Endothelial cell of umbilical vein (primary cell): ENCODE data around the gene ETHE1. TPM values are rescaled to one million over a fixed set of nuclear protein-coding genes. Genes with fewer than 3 reads are reported as not detected.

Experiments
- BruUV-seq: library from RNA; stranded (reverse); fragments of 400-500 nt; replicated peaks from 2 replicates; lab custom pipeline; 2021; lab: Mats Ljungman, UMichigan
- CTCF ChIA-PET: fragments of 300-600, 350-600 bp; sonication (Branson Sonifier 250); formaldehyde crosslinking; loops from one replicate; lab custom pipeline; 2021; ENCODE audit warnings: antibody characterized with exemption, inconsistent platforms; lab: Charles Lee
- POLR2A ChIA-PET: fragments of 300-600, 350-600 bp; sonication (Branson Sonifier 250); formaldehyde crosslinking; loops from one replicate; lab custom pipeline; 2021; ENCODE audit warnings: antibody characterized with exemption, inconsistent platforms; lab: Charles Lee
- DNase-seq: peaks from one replicate; pipeline ENCODE4 v3.0.0-alpha.2; 2011; ENCODE audit warnings: low read depth, low spot score
- FAIRE-seq: peaks from 2 replicates; lab custom pipeline; 2011; peaks lifted over from hg19 to GRCh38; lab: Jason Lieb, UNC
- H2AFZ ChIP-seq: 2 replicates; pipeline ENCODE4 v1.6.0; 2012; ENCODE audit warnings: low read depth, low read length, control low read depth, inconsistent platforms
- H3K27ac ChIP-seq: 2 replicates; pipeline ENCODE4 v1.5.1; 2011; ENCODE audit warnings: low read depth, mild to moderate bottlenecking, control low read depth, low read length, moderate library complexity; ENCODE audit not compliant: insufficient read depth
- H3K27me3 ChIP-seq, 2 experiments: 2 replicates each; pipeline versions ENCODE4 v1.6.0 to v1.6.1; 2011; ENCODE audit warnings: low read length in 2 of 2, mixed read lengths in 1 of 2; ENCODE audit not compliant: control insufficient read depth in 2 of 2, insufficient read depth in 2 of 2
- H3K36me3 ChIP-seq, 2 experiments: 2 replicates in 1 of 2; 3 replicates in 1 of 2; pipeline ENCODE4 v1.5.1; 2011; ENCODE audit warnings: low read length in 2 of 2, mild to moderate bottlenecking in 1 of 2, moderate library complexity in 1 of 2; ENCODE audit not compliant: control insufficient read depth in 2 of 2, insufficient read depth in 2 of 2; ENCODE audit errors: extremely low read depth in 1 of 2
- H3K4me1 ChIP-seq: 3 replicates; pipeline ENCODE4 v1.5.1; 2011; ENCODE audit warnings: mild to moderate bottlenecking, low read length; ENCODE audit not compliant: control insufficient read depth, insufficient read depth; ENCODE audit errors: extremely low read depth
- H3K4me2 ChIP-seq: 2 replicates; pipeline ENCODE4 v1.6.1; 2011; ENCODE audit warnings: low read length, control low read depth, mixed read lengths; ENCODE audit not compliant: insufficient read depth
- H3K4me3 ChIP-seq, 3 experiments: fragments of 200-600 bp in 1 of 3; sonication (generic), shearing (Covaris generic) in 1 of 3; replicated peaks in 1 of 3; 2 replicates each; pipeline ENCODE4 v1.5.1; 2011 to 2016; ENCODE audit warnings: control low read depth in 3 of 3, low read length in 3 of 3, mild to moderate bottlenecking in 2 of 3, inconsistent platforms in 1 of 3, low read depth in 1 of 3, moderate library complexity in 1 of 3; ENCODE audit not compliant: insufficient read depth in 1 of 3
- H3K79me2 ChIP-seq: 2 replicates; pipeline ENCODE4 v1.6.0; 2012; ENCODE audit warnings: low read length, inconsistent platforms; ENCODE audit not compliant: control insufficient read depth, insufficient read depth
- H3K9ac ChIP-seq: replicated peaks from 2 replicates; pipeline ENCODE3; 2011; ENCODE audit warnings: low read length, control low read depth; ENCODE audit not compliant: insufficient read depth; ENCODE audit errors: extremely low read depth
- H3K9me1 ChIP-seq: replicated peaks from 3 replicates; pipeline ENCODE4 v1.6.0; 2011; ENCODE audit warnings: mild to moderate bottlenecking, low read length; ENCODE audit not compliant: control insufficient read depth, insufficient read depth; ENCODE audit errors: extremely low read depth
- H3K9me3 ChIP-seq: replicated peaks from 2 replicates; pipeline ENCODE4 v1.5.1; 2012; ENCODE audit warnings: low read length, inconsistent platforms; ENCODE audit not compliant: control insufficient read depth, insufficient read depth
- H4K20me1 ChIP-seq: replicated peaks from 2 replicates; pipeline ENCODE3; 2011; ENCODE audit warnings: mild to moderate bottlenecking, low read length; ENCODE audit not compliant: control insufficient read depth, insufficient read depth; ENCODE audit errors: extremely low read depth
- EZH2 ChIP-seq: IDR thresholded peaks from 2 replicates; pipeline ENCODE4 v1.6.1; 2012; ENCODE audit warnings: borderline replicate concordance, low read depth, mild to moderate bottlenecking, moderate library complexity, low read length, inconsistent platforms; ENCODE audit not compliant: severe bottlenecking
- FOS ChIP-seq: IDR thresholded peaks from 2 replicates; pipeline ENCODE4 v1.6.1; 2011; ENCODE audit warnings: mild to moderate bottlenecking, low read length, moderate library complexity, borderline replicate concordance; ENCODE audit not compliant: insufficient read depth
- GATA2 ChIP-seq: IDR thresholded peaks from 2 replicates; pipeline ENCODE4 v1.7.0; 2011; ENCODE audit warnings: low read depth, mild to moderate bottlenecking, moderate library complexity, mixed read lengths, low read length; ENCODE audit not compliant: insufficient read length, insufficient read depth
- JUN ChIP-seq: IDR thresholded peaks from 2 replicates; pipeline ENCODE4 v1.6.1; 2011; ENCODE audit warnings: borderline replicate concordance, low read depth; ENCODE audit not compliant: insufficient read length, insufficient read depth
- MYC ChIP-seq: IDR thresholded peaks from one replicate; pipeline ENCODE4 v1.6.1; 2011; ENCODE audit warnings: mild to moderate bottlenecking, low read depth, low read length
- POLR2A ChIP-seq: IDR thresholded peaks from 2 replicates; pipeline ENCODE4 v1.6.1; 2012; ENCODE audit warnings: low read depth, mild to moderate bottlenecking, control low read depth, low read length
- POLR2AphosphoS5 ChIP-seq: IDR thresholded peaks from 2 replicates; pipeline ENCODE4 v1.6.1; 2012; ENCODE audit warnings: low read depth, mild to moderate bottlenecking, control low read depth, low read length, moderate library complexity; ENCODE audit not compliant: insufficient read depth
- dilution Hi-C: fragments of 300-500 bp; cut with MboI; formaldehyde crosslinking; loops from one replicate; pipeline ENCODE4 v1.15.0; 2019; ENCODE audit warnings: low sequenced_read_pairs; ENCODE audit not compliant: extremely low pct_ligation_motif_present
- intact Hi-C: fragments of 100-400 bp; cut with micrococcal nuclease; formaldehyde crosslinking; loops from one replicate; pipeline ENCODE4 v1.10.0; 2022
- polyA plus RNA-seq, 4 experiments: library from polyadenylated mRNA; depleted of rRNA in 3 of 4; stranded (reverse) in 3 of 4; unstranded in 1 of 4; fragments of >200 nt; gene quantifications; 2 replicates each; pipeline versions ENCODE4 v1.2.1 to v1.2.3, GENCODE V29; 2011 to 2012; ENCODE audit warnings: missing spikeins in 1 of 4
- total RNA-seq: library from RNA; stranded (reverse); gene quantifications from 2 replicates; pipeline ENCODE4 v1.2.3, GENCODE V29; 2021
- TF ChIP-seq, protein P1 (sequence below), 2 donors: IDR thresholded peaks; 1 replicate in 1 of 2; 2 replicates in 1 of 2; pipeline ENCODE4 v1.5.1; 2011; ENCODE audit warnings: low read length in 2 of 2, mild to moderate bottlenecking in 2 of 2, moderate library complexity in 2 of 2, control low read depth in 1 of 2, inconsistent platforms in 1 of 2, low read depth in 1 of 2; ENCODE audit not compliant: insufficient read depth in 1 of 2; ENCODE audit errors: extremely low read depth in 1 of 2
- TF ChIP-seq, protein P2 (sequence below): IDR thresholded peaks from 2 replicates; pipeline ENCODE4 v1.6.1; 2011; ENCODE audit not compliant: insufficient read depth, insufficient read length

Gene ETHE1
- total and polyA plus RNA-seq, 2 donors (not counting 3 experiments of a cell fraction or from before 2014, with no cell fraction given): 34.5 to 124 TPM

DNA sequence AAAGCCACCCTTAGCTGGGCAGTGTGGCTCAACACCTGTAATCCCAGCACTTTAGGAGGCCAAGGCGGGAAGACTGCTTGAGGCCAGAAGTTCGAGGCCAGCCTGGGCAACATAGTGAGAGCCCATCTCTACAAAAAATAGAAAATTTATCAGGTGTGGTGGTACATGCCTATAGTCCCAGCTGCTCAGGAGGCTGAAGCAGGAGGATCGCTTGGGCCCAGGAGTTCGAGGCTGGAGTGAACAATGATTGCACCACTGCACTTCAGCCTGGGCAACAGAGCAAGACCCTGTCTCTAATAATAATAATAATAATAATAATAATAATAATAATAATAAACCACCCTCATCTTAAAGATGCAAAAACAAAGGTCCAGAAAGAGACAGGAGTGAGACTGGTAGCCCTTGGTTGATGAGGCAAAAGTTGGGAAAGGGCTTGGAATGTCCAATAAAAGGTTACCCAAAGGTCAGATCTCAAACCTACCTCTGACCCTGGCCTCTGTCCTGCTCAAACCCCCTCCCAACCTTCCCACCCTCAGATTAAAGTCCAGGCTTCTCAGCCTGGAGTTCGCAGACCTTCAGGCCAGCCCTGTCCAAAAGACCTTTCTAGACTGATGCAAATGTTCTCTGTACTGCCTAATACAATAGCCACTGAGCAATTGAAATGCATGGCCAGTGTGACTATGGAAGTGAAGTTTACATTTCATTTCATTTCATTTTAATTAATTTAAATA lies 15.1 kb upstream of the ETHE1 start:
- Histone ChIP-seq H3K36me3 (peaks cover 5 to 30% of the 10 kb centered on the region in 2 experiments), H3K4me3 (no peak overlapping the region)

More for the DNA sequence above, 15.1 kb upstream of the ETHE1 start:
- CTCF ChIA-PET: interaction anchor here (0.8 kb wide), 1 partner anchor 13 kb away, joined by 4 read pairs; no protein-coding TSS in a partner anchor
- Histone ChIP-seq H3K27ac (no peak overlapping the region), H2AFZ (no peak overlapping the region), H3K4me1 (no peaks in the 10 kb centered on the region), H3K4me2 (no peak overlapping the region), H3K9ac (no peak overlapping the region), H3K9me1 (no peaks in the 10 kb centered on the region), H3K9me3 (no peaks in the 10 kb centered on the region), H3K79me2 (no peaks in the 10 kb centered on the region), H3K27me3 (no peaks in the 10 kb centered on the region), H4K20me1 (no peaks in the 10 kb centered on the region)
- TF ChIP-seq, protein P1, sequence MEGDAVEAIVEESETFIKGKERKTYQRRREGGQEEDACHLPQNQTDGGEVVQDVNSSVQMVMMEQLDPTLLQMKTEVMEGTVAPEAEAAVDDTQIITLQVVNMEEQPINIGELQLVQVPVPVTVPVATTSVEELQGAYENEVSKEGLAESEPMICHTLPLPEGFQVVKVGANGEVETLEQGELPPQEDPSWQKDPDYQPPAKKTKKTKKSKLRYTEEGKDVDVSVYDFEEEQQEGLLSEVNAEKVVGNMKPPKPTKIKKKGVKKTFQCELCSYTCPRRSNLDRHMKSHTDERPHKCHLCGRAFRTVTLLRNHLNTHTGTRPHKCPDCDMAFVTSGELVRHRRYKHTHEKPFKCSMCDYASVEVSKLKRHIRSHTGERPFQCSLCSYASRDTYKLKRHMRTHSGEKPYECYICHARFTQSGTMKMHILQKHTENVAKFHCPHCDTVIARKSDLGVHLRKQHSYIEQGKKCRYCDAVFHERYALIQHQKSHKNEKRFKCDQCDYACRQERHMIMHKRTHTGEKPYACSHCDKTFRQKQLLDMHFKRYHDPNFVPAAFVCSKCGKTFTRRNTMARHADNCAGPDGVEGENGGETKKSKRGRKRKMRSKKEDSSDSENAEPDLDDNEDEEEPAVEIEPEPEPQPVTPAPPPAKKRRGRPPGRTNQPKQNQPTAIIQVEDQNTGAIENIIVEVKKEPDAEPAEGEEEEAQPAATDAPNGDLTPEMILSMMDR (IDR thresholded peaks at IDR 0.05; ENCODE audit: extremely low read depth in 1 of 2, insufficient read depth in 1 of 2, low read depth in 1 of 2, low read length in 2 of 2): no peak
- TF ChIP-seq POLR2A (no peak), EZH2 (no peak), POLR2AphosphoS5 (no peak), JUN (no peak), MYC (no peak), FOS (no peak), GATA2 (no peak)
- TF ChIP-seq, protein P2, sequence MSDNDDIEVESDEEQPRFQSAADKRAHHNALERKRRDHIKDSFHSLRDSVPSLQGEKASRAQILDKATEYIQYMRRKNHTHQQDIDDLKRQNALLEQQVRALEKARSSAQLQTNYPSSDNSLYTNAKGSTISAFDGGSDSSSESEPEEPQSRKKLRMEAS: no peak
- dilution Hi-C loops (no loop called here), intact Hi-C loops (no loop called here)
- POLR2A ChIA-PET: no interaction called here
- DNase-seq (no peak), FAIRE-seq (no peak)
- no TSS peak for BruUV-seq
